ENCODE results near the gene LEPR.
A peak's percentile ranks its signal among the peaks of the same experiment; 100 is the strongest.
"Not testable (repeated sequence)": the region's sequence is repeated elsewhere in the genome, so short reads cannot be mapped to it uniquely, and the experiment has no call there.

LEPR gene, protein sequence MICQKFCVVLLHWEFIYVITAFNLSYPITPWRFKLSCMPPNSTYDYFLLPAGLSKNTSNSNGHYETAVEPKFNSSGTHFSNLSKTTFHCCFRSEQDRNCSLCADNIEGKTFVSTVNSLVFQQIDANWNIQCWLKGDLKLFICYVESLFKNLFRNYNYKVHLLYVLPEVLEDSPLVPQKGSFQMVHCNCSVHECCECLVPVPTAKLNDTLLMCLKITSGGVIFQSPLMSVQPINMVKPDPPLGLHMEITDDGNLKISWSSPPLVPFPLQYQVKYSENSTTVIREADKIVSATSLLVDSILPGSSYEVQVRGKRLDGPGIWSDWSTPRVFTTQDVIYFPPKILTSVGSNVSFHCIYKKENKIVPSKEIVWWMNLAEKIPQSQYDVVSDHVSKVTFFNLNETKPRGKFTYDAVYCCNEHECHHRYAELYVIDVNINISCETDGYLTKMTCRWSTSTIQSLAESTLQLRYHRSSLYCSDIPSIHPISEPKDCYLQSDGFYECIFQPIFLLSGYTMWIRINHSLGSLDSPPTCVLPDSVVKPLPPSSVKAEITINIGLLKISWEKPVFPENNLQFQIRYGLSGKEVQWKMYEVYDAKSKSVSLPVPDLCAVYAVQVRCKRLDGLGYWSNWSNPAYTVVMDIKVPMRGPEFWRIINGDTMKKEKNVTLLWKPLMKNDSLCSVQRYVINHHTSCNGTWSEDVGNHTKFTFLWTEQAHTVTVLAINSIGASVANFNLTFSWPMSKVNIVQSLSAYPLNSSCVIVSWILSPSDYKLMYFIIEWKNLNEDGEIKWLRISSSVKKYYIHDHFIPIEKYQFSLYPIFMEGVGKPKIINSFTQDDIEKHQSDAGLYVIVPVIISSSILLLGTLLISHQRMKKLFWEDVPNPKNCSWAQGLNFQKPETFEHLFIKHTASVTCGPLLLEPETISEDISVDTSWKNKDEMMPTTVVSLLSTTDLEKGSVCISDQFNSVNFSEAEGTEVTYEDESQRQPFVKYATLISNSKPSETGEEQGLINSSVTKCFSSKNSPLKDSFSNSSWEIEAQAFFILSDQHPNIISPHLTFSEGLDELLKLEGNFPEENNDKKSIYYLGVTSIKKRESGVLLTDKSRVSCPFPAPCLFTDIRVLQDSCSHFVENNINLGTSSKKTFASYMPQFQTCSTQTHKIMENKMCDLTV

DNA sequence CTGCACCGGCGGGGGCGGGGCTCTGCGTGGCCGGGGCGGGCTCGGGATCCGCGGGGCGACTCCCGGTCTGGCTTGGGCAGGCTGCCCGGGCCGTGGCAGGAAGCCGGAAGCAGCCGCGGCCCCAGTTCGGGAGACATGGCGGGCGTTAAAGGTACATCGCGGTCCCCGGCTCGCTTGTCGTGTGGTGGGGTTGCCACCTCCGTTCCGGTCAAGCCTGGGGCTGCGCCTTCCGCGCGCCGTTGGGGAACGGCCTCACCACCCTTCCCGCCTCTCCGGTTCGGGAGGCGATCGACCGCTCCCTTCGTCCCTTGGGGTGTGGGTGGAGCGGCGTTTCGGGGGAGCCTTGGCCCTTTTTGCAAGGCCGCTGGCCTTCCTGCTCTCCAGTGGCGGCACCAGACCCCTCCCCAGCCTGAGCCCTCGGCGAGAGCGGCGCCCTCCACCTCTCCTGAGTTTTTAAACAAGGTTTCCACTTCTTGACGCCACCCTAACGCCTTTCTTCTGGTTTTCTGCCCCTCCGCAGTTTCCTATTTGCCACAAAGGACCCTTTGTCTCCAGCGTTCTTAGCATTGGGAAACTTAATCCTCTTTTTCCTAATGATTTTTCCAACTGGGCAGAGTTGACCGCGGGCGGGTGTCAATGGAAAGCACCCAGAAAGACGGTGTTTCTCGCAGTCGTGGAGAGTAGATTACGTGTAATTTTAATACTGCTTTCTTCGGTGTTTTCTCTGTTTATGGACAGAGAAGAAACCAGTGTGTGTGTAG, at the start of gene LEPR, which contains the start of gene LEPROT:
Gene LEPR (plus strand): TSS at position 79 of the 761 bp plus-strand sequence. CDS start 144,898 bp downstream, outside the sequence.
Gene LEPROT (plus strand): TSS at position 79 of the 761 bp plus-strand sequence. CDS start 57 bp downstream, at position 136.
- peak; percentile 87 for DNase-seq

DNA sequence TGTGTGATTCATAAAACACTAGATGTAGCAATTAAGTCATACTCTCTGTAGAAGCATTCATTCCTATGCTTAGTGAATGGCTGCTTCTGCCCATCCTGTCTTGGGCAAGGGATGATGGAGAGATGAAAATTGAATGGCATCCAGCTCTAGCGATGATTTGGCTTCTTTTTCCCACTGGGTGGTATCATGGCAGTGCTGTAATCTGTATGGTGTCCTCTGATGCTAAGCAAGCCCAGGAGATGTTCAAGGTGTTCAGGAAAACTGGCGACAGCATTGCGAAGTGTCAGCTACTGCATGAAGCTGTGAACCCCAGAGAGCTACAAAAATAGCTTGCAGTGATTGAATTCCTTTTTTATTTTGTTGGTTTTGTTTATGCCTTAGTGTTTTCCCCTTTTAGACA, 48.9 kb upstream of the LEPR start:
- no peak for DNase-seq

DNA sequence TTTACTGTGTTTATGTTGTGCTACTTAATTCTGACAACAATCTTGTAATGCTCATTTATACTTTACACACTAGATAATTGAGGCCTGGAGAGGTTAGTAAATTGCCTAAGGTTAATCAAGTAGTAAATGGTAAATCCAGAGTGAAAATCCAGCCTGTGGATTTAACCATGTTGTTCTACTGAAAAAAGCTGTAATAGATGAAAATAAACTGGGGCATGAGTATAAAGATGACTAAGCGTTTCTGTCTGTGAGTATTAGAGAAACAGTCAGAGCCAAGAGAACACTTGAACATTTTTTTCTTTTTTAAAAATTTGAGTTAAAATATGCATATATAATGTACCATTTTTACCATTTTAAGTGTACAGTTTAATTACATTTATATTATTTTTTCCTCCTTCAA, 47.9 kb upstream of the LEPR start:
- DNase-seq, result no peak

DNA sequence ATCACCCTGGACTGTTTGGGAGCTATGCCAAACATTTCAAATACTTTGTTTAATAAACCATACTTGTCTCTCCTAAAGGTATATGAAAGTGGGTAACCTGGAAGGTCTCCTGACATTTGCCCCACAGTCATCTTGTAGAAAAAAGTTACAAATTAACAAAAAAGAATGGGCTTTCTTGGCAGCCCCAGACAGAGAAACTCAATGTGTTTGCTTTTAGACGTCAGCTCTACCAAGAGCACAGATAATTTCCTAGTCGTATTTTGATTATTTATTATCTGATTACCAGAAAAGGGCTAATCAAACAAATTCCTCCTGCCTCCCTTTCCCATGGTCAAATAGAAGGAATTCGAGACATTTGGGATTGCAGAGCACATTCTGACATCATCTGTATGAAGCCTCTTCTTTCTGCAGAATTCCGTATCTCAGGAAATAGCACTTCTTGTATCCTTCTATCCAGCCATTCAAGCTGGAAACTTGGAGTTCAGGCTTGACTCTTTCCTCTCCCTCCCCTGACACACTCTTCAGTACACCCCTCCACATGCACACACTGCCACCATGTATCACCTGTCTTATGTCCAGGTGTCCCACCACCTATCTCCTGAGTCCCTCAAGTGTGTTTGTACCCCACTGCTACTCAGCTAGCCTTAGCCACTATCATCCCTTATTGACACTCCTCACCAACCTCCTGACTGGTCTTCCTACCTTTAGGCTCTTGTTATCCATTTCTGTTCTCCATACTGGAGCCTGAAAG, 42.8 kb upstream of the LEPR start:
- no peak for DNase-seq

DNA sequence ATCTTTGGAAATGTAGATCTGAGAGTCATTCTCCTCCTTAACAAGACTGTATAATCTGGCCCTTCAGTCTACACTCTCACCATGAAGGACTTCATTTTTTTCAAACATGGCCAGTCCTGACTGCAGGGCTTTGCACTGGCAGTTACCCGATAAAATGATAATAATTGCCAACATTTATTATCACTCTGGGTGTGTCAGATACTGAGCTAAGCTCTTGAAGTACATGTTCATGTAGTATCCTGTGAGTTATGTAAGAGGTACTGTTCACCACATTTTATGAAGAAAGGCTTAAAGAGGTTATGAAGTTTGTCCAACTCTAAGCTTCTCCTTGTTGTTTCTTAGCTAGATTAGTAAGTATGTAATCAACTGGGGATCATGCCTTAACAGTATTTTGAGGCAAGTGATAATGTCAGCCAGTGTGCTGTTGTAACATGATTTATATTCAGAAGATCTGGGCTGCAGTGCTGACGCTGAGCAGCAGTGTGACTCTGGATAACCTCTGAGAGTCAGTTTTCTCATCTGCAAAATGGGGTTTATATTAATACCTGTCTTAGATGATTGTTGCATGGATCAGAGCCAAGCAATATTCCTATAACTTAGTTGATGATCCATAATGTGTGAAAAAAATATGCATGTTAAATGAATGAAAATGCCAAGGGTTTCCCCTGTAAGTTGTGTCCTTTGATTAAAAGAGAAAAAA, 42.1 kb upstream of the LEPR start:
- no peak for DNase-seq

DNA sequence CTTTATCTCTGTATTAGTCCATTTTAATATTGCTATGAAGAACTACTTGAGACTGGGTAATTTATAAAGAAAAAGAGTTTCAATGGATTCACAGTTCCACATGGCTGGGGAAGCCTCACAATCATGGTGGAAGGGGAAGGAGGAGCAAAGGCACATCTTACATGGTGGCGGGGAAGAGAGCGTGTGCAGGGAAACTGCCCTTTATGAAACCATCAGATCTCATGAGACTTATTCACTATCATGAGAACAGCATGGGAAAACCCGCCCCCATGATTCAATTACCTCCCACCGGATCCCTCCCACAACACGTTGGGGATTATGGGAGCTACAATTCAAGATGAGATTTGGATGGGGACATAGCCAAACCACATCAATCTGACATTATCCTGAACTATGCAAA, 36.0 kb upstream of the LEPR start:
- not testable (repeated sequence) for DNase-seq

DNA sequence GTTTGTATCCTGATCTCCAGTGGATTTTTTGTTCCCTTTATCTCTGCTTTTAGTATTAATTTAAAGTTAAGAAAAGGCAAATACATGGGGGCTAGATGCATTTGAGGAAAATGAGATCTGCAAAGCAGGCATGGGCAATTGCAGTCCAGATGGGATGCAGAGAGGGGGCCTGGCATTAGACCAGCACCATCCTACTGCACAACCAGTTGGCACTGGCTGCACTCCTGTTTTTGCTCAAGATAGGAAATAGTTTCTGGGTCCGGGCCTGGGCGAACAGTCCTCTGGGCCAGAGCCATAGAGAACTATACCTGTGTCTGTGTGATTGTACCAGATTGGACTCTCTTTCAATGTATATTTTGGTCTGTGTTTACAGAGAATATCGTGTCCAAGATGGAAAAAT, 34.0 kb upstream of the LEPR start:
- no peak for DNase-seq

DNA sequence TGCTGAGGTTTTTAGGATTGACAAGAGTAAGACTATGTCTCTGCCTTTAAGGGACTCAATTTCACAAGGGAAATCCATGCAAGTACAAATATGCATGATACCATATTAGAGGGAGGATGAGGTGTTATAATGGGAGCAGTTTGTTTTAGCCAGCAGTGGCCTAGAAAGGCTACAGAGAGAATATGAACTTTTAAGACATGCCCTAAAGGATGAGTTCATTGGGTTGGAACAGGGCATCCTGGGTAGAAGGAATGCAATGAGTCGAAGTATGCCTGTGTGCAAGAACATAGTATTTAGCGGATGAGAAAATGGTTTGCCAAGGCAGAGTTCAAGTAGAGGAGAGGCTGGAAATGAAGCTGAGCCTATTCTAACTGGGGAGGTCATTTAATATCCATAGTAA, 32.6 kb upstream of the LEPR start:
- DNase-seq, result no peak

DNA sequence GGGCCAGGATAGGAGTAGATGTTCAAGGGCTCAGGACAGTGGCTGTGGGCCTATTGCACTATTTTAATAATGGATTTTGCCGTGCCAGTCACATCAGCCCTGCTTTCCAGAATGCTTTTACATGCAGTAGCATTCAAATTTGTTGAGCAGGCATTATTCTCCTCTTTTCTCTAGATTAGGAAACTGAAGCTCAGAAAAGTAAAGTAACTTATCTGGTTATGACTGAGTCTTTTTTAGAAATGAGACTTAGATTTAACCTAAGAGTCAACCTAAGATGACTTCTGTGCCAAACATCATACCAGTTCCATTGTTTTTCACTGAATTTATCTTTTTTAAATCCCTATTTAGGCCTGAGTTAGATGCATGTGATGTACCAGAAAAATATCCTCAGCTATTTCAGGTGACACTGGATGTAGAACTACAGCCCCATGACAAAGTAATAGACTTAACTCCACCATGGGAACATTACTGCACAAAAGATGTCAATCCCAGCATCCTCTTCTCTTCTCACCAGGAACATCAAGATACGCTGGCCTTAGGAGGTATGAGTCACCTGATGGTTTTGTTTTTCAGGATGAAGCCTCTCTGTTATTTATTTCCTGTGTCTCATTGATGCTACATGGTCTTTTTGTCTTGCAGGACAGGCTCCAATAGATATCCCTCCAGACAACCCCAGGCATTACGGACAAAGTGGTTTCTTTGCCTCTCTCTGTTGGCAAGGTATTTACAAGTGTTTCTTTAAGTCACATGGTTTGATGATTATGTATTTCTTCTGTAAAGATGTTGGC, 31.4 kb upstream of the LEPR start:
- DNase-seq, result no peak

DNA sequence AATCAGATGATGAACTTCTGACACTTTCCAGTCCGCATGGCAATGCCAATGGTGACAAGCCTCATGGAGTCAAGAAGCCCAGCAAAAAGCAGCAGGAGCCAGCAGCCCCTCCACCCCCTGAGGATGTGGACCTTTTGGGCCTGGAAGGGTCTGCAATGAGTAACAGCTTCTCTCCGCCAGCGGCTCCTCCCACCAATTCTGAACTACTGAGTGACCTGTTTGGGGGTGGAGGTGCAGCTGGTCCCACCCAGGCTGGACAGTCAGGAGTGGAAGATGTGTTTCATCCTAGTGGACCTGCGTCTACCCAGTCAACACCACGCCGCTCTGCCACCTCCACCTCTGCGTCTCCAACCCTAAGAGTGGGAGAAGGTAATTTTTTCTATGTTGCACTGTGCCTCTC, 28.0 kb upstream of the LEPR start:
- DNase-seq, result no peak

DNA sequence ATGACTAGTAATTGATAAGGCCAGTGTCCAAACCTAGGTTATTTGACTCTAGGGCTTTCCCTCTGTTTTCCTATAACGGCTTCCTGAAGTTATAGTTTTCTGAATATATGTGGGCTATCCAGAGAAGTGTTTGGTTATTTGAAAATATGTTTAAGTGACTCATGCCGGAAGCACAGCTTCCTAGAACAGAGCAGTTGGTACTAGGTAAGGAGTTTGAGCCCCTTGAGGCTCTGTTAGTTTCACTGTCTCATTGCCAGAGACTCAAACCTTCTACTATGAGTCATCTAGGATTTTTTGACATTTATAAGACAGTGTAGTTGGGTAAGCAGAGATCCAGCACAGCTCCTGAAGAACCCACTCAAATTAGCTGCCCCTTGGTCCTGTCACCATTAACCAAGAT, 27.1 kb upstream of the LEPR start:
- DNase-seq, result no peak

DNA sequence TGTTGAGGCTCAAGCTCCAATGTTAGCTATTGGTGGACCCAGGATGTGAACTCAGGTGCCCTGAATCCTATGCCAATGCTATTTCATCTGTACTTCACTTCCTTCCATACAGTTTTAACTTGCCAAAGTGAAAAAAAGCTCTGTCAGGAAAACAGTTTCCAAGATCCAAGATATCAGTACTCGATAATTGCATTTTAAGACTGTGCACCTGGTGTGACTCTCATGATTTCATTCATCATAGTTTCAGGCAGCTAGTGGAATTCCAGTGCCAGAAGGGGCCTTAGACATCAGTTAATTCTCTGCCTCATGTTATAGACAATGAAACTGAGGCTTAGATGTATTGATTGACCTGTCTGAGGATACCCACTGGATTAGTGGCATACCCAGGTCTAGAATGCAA, 26.5 kb upstream of the LEPR start:
- DNase-seq, result peak; percentile 46

DNA sequence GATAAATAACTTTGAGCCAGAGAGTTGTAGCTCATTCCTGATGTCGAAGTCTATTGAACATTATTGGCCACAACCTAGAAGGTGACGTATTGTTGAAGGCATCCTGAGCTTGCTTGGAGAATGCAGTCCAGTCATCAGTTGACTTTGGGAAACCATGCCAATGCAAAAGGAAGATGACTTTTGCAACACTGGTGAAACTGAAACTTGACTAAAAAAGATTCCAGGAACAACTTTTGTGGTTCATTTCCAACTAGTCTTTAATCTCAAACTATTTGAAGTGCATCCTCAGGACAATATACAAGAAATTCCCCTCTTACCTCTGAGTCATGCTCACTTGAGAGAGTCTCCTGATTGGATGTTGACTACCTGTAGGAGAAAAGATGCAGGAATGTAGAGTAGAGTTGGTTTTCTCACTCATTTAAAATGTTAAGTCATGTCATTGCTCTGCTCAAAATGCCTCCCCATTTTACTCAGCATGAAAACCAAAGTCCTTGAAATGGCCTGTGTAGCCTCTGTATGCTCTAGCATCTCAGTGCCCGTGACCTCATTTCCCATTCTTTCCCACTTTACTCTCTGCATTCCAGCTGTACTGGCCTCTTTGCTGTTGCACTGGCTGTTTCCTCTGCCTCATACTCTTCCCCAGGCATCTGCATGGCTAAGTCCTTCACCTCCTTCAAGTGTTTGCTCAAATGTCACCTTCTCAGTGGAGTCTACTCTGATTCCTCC, 24.4 kb upstream of the LEPR start:
- DNase-seq, result no peak

DNA sequence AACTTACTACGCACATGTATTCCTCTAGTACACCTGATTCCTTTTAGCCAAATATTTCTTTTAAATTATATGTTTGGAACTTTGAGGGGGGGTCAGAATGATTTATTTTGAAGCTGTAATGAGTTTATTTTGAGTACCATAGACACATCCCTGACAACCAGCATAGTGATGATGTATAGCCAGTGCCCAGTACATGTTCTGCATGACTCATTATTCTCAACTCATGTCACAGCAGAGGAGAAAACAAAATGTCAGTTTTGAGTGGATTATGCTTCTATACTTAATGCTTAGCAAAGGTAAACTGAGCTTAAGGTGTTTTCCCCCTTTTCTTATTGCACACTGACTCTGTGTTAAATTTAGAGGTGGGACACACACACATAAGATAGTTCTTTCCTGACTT, 22.4 kb upstream of the LEPR start:
- no peak for DNase-seq

DNA sequence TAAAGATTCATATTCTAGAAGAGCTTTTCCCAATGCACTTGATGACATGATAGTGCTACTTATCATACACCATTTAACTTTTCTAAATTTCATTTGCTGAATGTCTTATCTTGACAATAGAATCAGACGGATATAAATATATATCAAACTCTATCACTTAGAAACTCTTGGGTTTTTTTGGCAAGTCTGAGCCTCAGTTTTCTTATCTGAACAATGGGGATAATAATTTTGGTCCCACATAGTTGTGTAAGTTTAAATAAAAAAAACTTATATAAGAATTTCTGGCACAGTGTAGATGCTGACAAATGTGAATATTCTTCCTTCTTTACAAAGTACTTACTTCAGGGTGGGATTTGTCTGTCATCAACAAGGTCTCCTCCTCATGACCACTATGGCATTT, 21.5 kb upstream of the LEPR start:
- DNase-seq, result no peak

DNA sequence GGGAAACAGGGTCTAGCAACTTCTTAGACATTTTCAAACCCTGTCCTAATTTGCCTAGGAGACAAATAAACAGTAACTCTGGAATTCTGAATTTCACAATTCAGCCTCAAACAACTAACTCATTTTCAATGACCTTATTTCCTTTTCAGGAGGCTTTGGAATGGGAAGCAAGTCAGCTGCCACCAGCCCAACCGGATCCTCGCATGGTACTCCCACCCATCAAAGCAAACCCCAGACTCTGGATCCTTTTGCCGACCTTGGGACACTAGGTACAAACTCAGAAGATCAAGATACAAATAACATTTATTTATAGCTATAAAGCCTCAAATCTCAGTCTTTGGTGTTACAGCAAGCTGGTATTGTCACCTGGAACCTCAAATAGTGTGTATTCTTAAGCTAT, 18.9 kb upstream of the LEPR start:
- DNase-seq, result no peak

DNA sequence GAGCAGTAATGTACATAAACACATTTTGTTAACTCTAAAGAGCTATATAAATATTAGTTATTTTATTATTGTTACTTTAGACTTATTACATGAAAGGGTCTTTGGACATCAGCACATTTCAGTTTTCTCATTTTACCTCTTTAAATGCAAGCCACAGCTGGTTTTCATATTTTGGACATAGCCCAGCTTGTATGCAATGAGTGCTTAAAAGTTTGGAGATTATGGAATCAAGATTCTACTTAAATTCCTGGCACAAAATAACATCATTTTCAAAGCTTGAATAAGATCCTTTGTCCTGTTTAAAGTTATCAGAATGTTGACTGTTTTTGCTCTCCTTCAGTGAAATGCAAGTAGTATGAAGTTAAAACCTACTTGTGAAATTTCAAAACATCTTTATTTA, 15.5 kb upstream of the LEPR start:
- DNase-seq, result no peak

DNA sequence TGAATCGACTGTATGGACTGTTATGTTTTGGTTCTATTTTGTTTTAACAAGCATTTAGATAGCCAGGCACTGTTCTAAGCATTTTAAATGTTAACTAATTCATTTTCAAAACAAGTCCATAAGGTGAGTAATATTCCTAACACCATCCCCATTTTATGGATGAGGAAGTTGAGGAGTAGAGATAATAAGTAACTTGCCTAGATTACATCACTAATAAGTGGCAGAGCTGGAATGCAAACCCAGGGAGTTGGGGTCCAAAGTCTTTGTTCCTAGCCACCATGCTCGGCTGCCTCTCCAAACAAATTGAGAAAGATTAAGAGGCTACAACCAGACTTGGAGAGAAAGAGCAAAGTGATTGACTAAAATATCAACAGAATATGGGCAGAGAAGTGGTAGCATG, 12.6 kb upstream of the LEPR start:
- no peak for DNase-seq

DNA sequence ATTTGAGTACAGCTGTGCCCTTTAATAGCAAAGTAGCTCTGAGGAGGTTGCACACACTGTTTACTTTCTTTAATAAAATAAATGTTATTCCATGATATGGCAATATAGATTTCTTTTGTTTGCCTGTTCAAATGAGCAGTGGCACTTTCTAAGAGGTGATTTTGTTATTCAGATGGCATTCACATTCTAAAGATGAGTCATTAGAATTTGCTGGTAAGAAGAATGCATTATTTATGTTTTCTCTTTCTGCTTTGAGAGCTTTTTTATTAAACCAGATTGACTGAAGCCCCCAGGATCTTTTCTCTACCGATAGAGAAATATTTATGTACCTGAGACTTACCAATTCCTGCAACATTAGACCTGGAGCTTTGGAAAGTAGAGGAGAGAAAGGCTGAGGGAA, 11.2 kb upstream of the LEPR start:
- no peak for DNase-seq
